ENCODE results near the gene KIAA1217. TPM values are rescaled to one million over a fixed set of nuclear protein-coding genes. Genes with fewer than 3 reads are reported as not detected.

Gene KIAA1217
- total and polyA plus RNA-seq, 9 of the 15 experiments (the other 6 are each of a cell fraction or from before 2014, with no cell fraction given) = 0.04 TPM; not detected in 8

- intact Hi-C loops (cut with micrococcal nuclease) = no loop called here
- FAIRE-seq = no peak
- WGBS (ENCODE audit: insufficient coverage, low coverage, missing lambda C conversion rate) = 0% methylated on average over 4 of the region's 4 CpGs
Measured at GRCh38 chr10:24416248-24416647, 207.3 kb downstream of the KIAA1217 start.

More at GRCh38 chr10:24416248-24416647, 207.3 kb downstream of the KIAA1217 start:
- no peak overlapping the region for H3K4me2 ChIP-seq (ENCODE audit: insufficient read depth, low read length)
- no peak overlapping the region for H2AFZ ChIP-seq (ENCODE audit: low read depth, low read length)
- BruUV-seq (replicated peaks) = no TSS peak
- ChIA-PET CTCF (ENCODE audit: low intra/inter-chr PET ratio) (no interaction called here), POLR2A (no interaction called here)
- no peaks in the 10 kb centered on the region for H4K20me1 ChIP-seq (replicated peaks; ENCODE audit: control insufficient read depth, insufficient read depth, low read length)
- H3K27me3 ChIP-seq (ENCODE audit: control insufficient read depth in 2 of 2, insufficient read depth in 2 of 2, low read length in 2 of 2) = no peaks in the 10 kb centered on the region
- H3K36me3 ChIP-seq (ENCODE audit: control insufficient read depth, insufficient read depth, low read length) = no peaks in the 10 kb centered on the region
- H3K9ac ChIP-seq (ENCODE audit: insufficient read depth in 1 of 2, low read depth in 2 of 2, low read length in 2 of 2) = no peak overlapping the region
- H3K79me2 ChIP-seq (ENCODE audit: control insufficient read depth, insufficient read depth, low read length) = no peaks in the 10 kb centered on the region
- no peak for DNase-seq (ENCODE audit: extremely low read depth in 1 of 4, low spot score in 3 of 4)
- no peaks in the 10 kb centered on the region for H3K9me1 ChIP-seq (ENCODE audit: control insufficient read depth, insufficient read depth, low read length)
- no peak for ATAC-seq
- no peak for TF ChIP-seq IRF2 (CRISPR knock-in tag; IDR thresholded peaks at IDR 0.05)
- no peak for TF ChIP-seq ERF (CRISPR knock-in tag; IDR thresholded peaks at IDR 0.05)
- no peak for TF ChIP-seq HDAC8 (tag; IDR thresholded peaks at IDR 0.05)
- no peak for TF ChIP-seq PHF8 (IDR thresholded peaks at IDR 0.05; ENCODE audit: borderline replicate concordance, low read length)
- TF ChIP-seq TAL1 (IDR thresholded peaks at IDR 0.05) = no peak
- TF ChIP-seq ZBTB1 (CRISPR knock-in tag; IDR thresholded peaks at IDR 0.05; ENCODE audit: borderline replicate concordance, low read depth) = no peak
- no peak for TF ChIP-seq EWSR1 (IDR thresholded peaks at IDR 0.05; ENCODE audit: borderline replicate concordance, low read depth, partially characterized antibody)
- no peak for TF ChIP-seq PURB (CRISPR knock-in tag; IDR thresholded peaks at IDR 0.05; ENCODE audit: low read depth)
- TF ChIP-seq TRIM28 (IDR thresholded peaks at IDR 0.05) = no peak
- no peak for TF ChIP-seq CXXC5 (CRISPR knock-in tag; IDR thresholded peaks at IDR 0.05)
- no peak for TF ChIP-seq ZNF512 (tag; IDR thresholded peaks at IDR 0.05)
- no peak for TF ChIP-seq HDAC3 (IDR thresholded peaks at IDR 0.05; ENCODE audit: borderline replicate concordance, partially characterized antibody)
- no peak for TF ChIP-seq TCF3 (CRISPR knock-in tag; IDR thresholded peaks at IDR 0.05)
- H3K27ac ChIP-seq (ENCODE audit: extremely low read depth, low read depth, low read length) = no peak overlapping the region
- no peaks in the 10 kb centered on the region for H3K4me1 ChIP-seq (replicated peaks in 1 of 2; ENCODE audit: control insufficient read depth in 2 of 2, insufficient read depth in 2 of 2, low read length in 2 of 2)
- H3K9me3 ChIP-seq (replicated peaks; ENCODE audit: control insufficient read depth, insufficient read depth, low read depth, low read length) = no peaks in the 10 kb centered on the region
- H3K4me3 ChIP-seq = no peak overlapping the region
- in situ Hi-C loops (cut with MboI) = no loop called here
